GM19455 (cell line): ENCODE measurements around the gene CPSF4.

Experiments
- ATAC-seq: cut with Tn5 transposase; IDR thresholded peaks from one replicate; pipeline ENCODE4 v1.9.1; 2021; ENCODE audit not compliant: unreplicated experiment

CPSF4 gene

DNA sequence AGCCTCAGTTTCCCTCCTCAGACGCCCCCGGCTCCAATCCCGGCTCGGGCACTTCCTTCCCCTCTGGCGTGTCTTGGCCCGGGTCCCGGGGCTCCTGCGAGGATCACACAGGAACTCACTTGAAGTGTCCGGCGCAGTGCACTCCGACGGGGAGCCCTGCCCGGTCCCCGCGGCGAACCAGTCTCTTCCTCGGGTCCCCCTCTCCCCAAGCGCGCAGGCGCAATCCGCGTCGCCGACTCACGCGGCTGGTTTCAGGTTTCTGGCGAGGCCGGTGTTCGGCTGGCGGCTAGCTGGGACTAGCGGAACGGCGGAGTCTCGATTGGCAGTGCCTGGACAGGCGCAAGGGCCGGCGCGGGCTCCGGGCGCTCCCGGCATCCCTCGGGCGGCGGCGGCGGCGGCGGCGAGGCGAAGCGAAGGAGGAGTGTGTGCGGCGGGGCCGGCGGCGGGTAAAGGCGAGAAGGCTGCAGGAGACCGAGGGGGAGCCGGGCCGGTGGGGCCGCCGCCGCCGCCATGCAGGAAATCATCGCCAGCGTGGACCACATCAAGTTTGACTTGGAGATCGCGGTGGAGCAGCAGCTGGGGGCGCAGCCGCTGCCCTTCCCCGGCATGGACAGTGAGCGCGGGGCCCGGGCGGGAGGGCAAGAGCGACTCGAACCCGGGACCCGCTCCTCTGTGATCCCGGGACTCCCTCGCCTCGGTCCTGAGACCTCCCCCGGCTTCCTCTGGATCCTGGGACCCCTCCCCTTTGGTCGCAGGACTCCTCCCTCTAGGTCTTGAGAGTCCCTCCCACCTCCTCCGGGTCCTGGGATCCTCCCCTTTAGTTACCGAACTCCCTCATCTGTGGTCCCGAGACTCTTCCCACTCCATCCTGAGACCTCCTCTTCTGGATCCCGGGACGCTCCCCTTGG, at the start of gene CPSF4, which contains the start of gene PTCD1:
Gene CPSF4 (plus strand): TSS at position 371 of the 908 bp plus-strand sequence. CDS start 140 bp downstream, at position 511.
Gene PTCD1 (minus strand): TSS at position 226 of the 908 bp plus-strand sequence. CDS start 3,556 bp downstream, outside the sequence.
- peak; percentile 95 for ATAC-seq

DNA sequence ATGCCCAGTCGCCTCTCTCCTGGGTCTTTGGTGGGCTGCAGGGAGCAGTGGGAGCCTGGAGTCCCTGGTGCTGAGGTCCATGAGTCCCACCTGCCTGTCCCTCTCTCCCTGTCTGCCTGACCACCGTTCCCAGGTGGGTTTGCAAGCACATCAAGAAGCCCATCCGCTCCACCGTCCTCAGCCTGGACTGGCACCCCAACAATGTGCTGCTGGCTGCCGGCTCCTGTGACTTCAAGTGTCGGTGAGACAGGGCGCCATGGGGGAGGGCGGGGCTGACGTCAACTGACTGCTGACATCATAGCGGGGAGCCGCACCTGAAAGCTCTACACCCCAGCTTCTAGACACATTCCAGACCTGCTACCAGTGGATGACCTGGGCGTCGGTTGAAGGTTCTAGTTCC, 49.0 kb upstream of the CPSF4 start:
- ATAC-seq, result no peak

DNA sequence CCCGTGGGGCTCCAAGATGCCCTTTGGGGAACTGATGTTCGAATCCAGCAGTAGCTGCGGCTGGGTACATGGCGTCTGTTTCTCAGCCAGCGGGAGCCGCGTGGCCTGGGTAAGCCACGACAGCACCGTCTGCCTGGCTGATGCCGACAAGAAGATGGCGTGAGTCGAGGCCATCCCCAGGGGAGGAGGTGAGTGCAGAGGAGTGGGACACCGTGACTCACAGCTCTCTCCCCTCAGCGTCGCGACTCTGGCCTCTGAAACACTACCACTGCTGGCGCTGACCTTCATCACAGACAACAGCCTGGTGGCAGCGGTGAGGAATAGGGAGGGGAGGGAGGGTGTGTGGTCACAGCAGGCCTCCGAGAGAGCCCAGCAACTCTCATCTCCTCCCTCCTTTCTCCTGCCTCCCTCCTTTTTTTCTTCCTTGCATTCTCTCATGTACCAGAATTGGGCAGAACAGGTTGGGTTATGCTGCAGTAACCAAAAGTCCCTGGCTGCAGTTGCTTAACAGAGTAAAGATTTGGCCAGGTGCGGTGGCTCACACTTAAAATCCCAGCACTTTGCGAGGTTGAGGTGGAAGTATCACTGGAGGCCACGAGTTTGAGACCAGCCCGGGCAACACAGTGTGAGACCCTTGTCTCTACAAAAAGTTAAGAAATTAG, 47.7 kb upstream of the CPSF4 start:
- ATAC-seq, result no peak

DNA sequence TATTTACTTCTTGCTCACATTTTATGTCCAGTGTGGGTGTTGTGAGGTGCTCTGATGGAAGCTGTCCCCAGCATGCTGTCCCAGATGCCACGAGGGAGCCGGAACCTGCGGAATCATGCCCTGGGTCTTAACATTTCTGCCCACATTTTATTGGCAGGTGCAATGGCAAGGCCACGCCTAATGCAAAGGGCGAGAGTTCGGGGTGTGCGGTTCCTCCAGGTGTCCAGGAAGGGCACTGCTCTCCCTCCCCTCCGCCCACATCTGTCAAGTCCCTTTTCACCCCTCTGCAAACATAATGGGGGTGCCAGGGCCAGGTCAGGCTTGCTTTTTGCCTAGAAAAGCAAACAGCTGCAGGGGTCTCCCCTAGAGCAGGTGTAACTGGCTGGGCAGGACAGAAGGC, 46.7 kb upstream of the CPSF4 start:
- no peak for ATAC-seq

DNA sequence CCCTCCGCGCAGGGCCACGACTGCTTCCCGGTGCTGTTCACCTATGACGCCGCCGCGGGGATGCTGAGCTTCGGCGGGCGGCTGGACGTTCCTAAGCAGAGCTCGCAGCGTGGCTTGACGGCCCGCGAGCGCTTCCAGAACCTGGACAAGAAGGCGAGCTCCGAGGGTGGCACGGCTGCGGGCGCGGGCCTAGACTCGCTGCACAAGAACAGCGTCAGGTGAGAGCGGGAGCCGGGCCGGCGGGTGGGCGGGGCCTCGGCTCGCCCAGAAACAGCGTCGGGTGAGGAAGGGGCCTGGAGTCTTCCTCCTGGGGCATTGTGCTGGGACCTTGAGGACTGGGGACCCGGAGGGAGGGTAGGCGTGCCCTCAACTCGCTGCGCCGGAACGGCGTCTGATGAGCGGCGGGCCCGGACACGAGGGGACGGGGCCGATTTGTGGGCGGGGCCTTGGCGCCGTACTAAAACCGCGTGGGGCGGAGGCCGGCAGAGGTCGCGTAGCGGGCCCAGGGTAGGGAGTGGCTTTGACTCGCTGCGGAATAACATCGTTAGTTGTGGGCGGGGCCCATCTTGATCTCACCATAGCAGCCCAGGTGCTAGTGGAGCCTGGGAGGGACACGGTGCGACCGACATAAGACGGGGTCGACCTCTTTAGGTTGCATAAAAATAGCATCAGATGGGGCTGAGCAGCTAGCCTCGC, 45.9 kb upstream of the CPSF4 start:
- peak; percentile 49 for ATAC-seq

DNA sequence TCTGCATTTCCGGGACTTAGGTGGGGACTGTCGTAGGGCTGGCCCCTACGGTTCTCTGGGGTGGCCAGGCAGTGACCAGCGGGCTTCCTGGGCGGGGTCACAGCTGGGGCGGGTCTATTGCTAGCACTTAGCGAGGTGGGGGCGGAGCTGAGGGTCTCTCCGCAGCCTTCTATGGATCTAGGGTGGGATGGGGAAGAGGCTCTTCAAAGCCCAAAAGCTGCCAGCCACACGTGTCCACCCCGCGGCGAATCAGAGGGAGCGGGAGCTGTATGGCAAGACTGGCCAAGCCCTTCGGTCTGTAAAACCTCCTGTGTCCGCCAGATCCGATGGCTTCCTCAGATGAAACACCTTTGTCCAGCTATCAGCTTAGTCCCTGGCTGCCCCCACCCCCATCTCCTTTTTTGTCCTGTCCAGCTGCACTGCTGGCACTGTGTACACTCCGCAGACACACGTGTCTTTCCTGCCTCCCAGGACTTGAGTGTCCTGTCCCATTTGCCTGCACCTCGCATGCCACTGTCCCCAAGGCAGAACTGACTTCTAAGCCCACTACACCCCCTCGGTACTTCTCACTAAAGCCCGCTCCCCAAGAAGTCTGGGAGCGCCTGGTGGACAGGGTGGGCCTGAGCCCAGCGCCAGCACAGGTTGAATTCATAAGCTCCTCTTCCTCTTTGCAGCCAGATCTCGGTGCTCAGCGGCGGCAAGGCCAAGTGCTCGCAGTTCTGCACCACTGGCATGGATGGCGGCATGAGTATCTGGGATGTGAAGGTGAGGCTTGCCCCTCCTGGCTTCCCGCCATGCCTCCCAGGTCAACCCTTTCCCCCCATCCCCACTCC, 45.2 kb upstream of the CPSF4 start:
- no peak for ATAC-seq

DNA sequence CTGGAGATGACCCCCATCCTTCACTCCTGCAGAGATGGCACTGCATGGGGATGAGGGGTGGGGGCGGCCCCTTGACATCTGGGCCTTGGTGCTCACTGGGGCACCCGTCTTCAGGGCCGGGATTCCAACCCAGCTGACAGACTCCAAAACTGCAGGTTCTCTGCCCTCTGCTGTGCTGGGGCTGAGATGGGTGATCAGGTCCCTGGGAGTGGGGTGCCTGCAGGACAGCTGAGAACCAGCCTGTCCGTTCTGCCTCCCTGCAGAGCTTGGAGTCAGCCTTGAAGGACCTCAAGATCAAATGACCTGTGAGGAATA, 44.6 kb upstream of the CPSF4 start:
- ATAC-seq, result no peak

DNA sequence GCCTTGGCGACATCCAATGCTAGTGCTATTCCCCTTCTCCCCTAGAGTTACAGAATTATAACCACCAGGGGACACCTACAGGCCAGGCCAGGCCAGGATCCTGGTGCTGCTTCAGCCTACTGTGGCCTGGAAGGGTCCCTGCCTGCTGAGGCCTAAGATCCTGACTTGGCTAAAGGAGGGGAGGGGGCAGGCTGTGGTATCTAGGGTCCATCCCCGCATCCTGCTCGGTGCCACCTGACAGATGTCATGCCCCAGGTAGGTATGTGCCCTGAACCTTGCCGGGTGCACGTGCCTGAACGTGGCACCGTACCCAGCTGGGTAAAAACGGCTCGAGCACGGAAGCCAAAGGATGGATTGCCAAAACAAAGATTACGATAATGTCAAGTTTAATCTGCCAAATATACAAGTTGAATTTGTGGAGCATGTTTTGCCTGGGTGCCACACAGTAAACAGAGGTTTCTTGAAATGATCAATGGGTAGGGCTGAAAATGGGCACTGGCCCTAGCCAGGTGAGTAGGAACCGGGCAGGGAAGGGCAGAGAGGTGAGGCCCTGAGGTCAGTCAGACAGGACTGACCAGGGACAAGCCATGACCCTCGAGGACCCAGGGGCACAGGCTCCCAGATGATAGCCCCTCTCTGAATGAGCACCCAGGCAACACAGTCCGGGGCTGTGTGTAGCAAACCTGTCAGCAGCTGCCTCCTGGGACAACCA, 43.0 kb upstream of the CPSF4 start:
- ATAC-seq, result no peak

DNA sequence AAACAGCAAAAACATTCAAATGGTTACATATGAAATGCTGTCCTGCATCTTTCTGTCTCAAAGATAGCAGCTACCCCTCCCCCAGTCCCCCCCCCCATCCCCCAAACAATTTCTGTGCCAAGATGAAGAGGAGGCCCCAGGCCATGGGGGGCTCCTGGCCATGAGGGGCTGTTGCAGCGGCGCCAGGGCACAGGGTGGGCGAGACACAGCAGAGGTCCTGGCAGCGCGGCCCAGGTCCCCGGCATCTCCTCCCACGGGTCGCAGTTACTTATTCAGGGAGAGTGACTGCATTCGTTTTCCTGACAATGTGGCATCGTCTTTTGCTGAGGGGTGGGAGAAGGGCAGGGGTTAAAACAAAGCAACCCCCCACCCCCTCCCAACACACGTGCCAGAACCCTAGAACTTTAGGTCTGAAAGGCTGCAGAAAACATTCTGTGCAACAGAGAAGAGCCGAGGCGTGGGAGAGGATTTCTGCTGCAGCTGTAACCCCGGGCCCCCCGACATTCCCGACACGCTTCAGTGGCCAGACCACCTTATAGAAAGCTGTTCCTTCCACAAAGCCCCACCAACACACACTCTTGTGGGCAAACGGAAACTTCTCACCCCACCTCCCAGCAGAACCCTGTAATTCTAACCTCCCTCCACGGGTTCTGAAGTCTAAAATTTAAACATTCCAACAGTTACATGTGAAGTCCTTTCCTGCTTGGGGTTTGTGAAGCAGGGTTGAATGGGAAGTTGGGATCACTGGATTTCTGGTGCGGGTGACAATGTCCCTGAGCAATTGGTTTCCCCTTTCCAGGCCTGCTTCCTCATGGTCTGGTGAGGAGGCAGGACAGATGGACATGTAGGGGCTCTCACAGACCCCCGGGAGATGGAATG, 42.1 kb upstream of the CPSF4 start:
- no peak for ATAC-seq

DNA sequence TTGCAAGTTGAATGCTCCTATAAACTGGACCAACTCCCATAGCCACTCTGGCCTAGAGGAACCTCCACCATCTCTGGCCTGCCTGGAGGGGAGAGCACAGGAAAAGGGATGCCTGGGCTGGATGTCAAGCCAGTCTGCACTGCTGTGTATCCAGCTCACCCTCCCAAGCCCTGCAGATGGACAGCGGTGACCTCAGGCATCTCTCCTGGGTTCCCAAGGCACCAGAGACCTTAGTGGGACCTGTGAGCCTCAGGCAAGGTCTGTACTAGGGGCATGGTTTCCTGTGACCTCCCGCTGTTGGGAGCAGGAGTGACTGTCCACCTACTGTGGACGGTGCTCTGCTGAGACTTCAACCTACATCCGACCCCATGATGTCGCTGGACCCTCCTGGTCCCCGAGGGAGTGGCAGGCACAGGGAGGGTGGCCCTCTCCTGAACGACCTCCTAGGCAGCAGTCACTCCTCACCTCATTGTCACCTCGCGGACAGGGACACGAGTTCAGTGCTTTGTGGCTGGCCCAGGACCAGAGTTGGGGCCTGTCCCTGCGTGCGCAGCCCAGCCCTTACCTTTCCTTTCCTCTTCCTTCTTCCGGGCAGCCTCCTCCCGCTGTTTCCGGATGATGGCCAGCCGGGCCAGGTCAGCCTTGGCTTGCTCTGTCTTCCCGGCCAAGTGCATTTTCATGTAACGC, 41.3 kb upstream of the CPSF4 start:
- no peak for ATAC-seq

DNA sequence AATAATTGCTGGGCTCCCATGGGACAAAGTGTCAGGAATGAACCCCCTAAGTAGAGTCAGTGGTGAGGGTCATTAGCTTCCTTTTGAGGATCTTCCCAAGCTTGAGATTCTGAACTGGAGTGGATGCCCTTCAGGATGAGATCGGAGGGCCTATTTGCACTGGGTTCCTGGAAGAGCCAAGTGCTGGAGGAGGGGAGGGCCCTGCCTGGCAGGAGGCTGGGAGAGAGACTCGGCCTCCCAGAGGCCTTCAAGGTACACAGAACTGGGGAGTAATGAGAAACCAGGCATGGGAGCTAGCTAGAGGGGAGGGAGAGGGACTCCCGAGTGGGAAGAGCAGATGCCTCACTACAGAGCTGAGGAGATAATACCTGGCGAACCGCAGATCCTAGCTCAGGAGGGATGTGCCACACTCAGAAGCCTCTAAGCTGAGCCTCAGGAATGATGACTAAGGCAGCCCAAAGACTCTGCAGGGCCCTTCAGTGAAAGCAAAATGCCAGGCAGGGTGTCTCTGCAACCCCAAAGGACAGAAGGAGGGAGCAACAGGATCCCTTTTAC, 39.8 kb upstream of the CPSF4 start:
- no peak for ATAC-seq

DNA sequence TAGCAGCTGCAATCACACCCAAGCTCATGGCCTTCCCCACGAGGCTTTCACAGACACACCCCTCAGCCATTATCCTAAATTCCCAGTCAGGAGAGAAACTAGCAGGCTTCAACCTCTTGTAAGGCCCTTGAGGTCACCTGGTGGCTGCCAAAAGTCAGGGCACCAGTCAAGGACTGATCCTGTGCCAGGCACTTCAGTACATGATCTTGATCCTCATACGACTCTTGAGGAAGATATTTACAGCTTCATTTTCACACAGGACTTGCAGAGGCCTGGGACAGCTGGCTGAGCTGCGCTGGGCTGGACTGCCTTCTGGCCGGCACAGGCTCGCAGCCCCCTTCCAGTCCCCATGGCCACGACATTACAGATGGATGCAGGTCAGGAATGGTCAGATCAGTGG, 39.1 kb upstream of the CPSF4 start:
- ATAC-seq, result no peak

DNA sequence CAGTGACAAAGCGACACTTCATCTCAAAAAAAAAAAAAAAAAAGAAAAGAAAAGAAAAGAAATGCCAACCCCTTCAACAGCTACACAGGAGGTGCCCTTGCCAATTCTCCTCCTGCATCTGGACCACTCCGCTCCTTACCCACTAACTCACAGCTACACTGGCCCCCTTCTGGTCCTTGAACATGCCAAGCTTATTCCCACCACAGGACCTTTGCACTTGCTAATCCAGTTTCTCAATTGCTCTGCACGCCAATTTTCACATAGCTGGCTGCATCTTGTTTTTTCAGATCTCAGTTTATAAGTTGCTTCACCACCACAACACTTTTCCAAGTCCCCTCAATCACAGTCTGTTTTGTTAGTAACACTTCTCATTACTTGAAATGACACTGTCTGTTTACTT, 35.9 kb upstream of the CPSF4 start:
- ATAC-seq, result no peak

DNA sequence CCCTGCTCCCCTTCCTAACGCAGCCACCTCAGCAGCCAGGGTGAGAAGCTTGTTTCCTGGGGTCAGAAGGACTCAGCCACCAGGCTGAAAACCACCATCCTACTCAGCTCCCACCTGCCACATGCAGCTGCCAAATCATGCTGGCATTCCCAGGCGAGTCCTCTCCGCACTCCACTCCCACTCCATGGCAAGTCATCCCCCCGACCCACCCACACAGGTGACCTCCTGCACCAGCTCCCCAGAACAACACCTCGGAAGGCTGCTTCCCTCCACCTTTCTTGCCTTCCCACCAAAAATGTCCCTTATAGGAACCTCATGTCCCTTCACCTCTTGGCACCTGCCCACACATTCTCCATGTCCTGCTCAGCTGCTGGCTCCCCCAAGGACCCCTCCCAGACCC, 35.0 kb upstream of the CPSF4 start:
- no peak for ATAC-seq

DNA sequence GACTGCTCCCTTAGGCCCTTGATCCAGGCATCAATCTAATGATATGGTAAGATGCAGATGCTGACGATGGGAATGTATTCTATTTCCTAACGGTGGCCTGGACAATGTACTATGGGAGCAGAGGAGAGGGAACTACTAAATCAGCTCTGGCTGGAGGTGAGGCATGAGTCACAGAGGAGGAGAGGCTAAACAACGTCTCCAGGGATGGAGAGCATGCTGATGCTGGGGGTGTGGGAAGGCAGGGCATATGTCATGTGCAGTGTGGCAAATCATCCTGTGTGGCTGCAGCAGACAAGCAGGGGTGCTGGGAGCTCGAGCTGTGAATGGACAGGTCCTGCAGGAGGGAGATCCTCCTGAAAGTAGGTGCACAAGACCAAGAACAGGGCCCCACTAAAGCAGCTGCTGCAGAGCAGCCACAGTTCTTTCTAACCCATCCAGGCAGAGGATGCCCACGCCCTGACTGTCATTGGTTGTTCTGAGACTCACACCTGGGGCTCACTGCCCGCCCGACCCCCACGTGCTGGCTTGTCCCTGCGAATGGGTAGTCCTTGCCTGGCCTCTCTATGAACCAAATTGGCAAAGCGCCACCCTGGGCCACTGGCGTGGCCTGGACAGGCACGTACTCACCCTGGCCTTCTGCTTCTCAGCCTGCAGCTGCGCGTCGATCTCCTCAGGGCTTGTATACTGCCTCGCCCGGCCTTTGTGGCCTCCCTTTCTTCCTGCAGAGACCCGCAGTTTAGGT, 34.3 kb upstream of the CPSF4 start:
- no peak for ATAC-seq

DNA sequence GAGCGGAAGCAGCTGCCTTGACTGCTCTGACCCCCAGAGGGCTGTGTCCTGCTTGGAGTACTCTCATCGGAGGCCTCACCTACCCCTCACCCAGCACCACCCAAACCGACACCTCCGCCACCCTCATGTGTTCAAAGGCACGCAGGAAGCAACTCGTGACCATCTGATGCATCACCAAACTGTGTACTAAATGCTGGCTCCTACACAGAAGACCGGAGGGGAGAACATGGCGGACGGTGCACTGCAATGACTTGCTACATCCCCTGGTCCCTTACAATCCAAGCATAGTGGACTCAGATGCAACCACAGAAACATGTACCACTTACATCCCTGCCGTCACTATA, 33.8 kb upstream of the CPSF4 start:
- no peak for ATAC-seq

DNA sequence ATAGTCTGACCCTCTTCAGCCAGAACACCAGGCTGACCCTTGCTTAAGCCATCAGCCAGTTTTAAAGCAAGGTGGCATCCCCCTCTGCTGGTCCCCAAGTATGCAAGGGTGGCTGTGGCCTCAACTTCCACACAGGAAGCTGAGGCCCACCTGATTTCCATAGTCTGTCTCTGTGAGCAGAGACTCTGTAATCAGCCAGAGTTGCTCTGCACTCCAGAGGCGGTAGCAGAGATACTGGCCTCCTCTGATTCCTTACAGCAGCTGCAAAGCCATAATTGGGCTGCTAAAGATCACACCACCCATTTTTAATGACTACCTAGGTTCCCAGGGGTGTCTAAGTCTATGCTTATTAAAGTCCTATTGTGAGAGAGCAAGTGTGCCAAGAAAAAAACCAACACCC, 32.2 kb upstream of the CPSF4 start:
- no peak for ATAC-seq

DNA sequence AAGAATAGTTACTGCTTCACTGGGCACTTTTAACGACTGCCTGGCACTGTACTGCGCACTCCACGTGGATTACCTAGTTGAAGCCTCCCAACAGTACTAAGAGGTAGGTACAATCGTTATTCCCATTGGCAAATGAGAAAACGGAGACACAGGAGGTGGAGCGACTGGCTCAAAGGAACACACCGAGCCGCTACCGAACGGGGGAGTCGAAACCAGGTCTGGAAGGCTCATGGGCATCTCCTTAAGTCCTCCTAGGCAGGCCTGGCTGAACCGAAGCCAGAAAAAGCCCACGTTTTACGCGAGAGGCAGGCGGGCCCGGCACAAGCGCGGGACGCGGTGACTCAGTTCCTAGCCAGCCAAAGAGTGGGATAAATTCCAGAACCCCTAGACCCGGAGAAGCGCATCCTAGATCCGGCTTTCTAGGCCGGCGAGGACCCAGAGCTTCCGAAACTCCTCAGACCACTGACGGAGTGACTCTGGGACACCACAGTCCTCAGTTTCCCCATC, 30.8 kb upstream of the CPSF4 start:
- peak; percentile 9 for ATAC-seq
